NCI-H2029 treated with DMSO at 0.1 percent for 48 hours (cell line): ENCODE data around the gene PCYT1B.
A peak's percentile ranks its signal among the peaks of the same experiment; 100 is the strongest.
"Not testable (repeated sequence)": the region's sequence is repeated elsewhere in the genome, so short reads cannot be mapped to it uniquely, and the experiment has no call there.

Experiments used
- DNase-seq: peaks from one replicate; lab custom pipeline; 2025; lab: John Stamatoyannopoulos, UW

PCYT1B gene

GRCh38 chrX:24647257-24648058, at the start of gene PCYT1B:
PCYT1B (minus strand) TSS chrX:24647347; CDS start chrX:24647105, 242 bp downstream.
- DNase-seq = peak; percentile 8

GRCh38 chrX:24696294-24696693, 49.1 kb upstream of the PCYT1B start:
- DNase-seq = no peak

- no peak for DNase-seq
Measured at GRCh38 chrX:24694825-24695224, 47.7 kb upstream of the PCYT1B start.

GRCh38 chrX:24693453-24694202, 46.5 kb upstream of the PCYT1B start, which contains the start of gene POLA1:
POLA1 (plus strand) TSS chrX:24693918; CDS start chrX:24693962, 44 bp downstream.
- peak; percentile 80 for DNase-seq

- no peak for DNase-seq
Measured at GRCh38 chrX:24692305-24692704, 45.2 kb upstream of the PCYT1B start.

DNA sequence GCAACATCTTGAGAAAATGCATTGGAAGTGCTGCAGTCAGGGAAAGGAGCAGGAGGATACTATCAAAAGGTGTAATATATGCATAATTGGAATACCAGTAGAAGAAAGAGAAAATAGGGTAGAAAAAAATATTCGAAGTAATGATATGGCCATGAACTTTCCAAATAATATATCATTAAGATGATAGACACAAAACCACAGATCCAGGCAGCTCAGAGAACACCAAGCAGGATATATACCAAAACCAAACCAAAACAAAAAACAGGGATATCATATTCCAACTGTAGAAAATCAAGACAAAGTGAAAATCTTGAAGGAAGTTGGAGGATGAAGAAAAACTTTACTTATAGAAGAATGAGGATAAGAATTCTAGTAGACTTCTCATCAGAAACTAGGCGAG, 36.9 kb upstream of the PCYT1B start:
- no peak for DNase-seq

DNA sequence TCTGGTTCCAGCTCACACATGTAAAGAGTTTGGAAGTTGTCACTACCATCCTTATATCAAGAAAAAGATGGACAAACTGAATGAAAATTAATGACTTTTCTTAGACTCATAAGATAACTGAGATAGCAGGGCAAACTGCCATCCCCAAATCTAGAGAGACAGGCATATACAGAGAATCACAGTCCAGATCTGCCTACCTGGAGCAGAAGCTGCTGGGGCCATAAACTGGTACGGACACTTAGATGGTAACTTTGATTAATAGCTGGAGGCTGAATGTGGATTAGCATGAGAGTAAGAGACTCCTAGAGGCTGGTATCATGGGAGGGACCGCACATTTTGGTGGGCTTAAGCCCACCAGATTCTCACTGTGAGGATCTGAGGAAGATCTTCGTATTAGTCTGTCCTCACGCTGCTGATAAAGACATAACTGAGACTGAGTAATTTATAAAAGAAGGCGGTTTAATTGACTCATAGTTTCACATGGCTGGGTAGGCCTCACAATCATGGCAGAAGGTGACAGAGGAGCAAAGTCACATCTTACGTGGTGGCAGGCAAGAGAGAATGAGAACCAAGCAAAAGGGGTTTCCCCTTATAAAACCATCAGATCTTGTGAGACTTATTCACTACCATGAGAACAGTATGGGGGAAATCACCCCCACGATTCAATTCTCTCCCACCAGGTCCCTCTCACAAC, 35.7 kb upstream of the PCYT1B start:
- DNase-seq = no peak

DNA sequence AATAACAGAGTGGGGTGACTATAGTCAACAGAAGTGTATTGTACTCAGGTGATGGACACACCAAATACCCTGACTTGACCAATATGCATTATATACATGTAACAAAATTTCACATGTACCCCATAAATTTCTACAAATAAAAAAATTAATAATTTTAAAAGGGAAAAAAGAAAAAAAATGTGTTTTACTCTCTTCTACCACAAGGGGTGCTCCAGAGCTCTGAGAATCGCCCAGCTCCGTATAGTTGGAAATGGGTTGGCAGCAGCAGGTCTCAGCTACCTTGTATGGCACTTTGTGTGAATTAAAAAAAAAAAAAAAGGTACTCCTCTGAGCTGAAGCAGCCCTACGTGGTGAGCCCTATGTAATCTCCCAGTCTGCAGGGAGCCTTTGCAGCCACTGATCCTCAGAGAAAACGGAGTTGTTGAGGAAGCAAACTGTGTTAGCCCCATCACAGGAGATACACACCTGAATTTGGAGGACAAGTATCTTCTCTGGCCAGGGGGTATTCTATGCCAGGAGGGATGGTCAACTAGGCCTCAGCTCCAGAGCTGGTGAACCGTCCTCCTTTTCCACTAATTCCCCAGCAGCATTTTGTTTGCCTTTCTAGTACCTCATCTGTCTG, 29.4 kb upstream of the PCYT1B start:
- DNase-seq = no peak

- no peak for DNase-seq
Measured at GRCh38 chrX:24673424-24673823, 26.3 kb upstream of the PCYT1B start.

GRCh38 chrX:24672701-24673190, 25.6 kb upstream of the PCYT1B start:
- no peak for DNase-seq

DNA sequence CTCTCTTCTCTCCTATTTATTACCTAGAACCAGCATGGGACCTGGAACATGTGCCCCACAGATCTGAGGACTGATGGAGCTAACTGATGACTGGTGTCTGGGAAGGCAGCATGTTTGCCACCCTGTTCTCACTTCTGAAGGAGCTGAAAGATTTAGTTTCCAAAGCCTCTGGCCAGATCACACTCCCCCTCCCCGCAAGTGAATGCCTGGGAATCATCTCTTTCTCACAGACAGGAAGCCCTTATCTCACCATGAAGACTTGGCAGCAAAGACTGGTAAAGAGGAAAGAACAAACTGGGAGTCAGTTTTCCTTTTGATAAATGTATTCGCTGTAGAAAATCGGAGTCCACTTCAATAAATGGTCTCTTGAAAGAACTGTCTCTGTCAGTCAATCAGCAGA, 21.0 kb upstream of the PCYT1B start:
- DNase-seq = no peak

GRCh38 chrX:24662352-24662751, 15.2 kb upstream of the PCYT1B start:
- DNase-seq = no peak

DNA sequence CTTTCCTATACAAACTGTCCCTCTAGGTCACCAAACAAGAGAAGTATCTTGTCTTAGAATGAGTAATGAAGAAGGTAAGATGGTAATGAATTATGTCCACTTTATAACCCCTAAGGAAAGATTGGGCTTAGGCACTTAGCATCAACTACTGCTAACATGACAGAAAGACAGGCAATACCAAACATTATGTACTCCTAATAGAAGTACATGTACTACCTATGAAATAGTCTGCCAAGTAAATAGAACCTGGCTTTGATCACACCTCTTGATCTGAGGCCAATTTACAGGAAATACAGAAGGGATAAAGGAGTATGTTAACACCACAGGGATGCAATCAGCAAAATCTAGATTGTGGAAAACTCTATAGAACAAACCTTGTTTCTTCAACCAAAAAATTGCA, 14.1 kb upstream of the PCYT1B start:
- DNase-seq = no peak

- DNase-seq = no peak
Measured at GRCh38 chrX:24659646-24660045, 12.5 kb upstream of the PCYT1B start.

- no peak for DNase-seq
Measured at GRCh38 chrX:24659106-24659505, 12.0 kb upstream of the PCYT1B start.

DNA sequence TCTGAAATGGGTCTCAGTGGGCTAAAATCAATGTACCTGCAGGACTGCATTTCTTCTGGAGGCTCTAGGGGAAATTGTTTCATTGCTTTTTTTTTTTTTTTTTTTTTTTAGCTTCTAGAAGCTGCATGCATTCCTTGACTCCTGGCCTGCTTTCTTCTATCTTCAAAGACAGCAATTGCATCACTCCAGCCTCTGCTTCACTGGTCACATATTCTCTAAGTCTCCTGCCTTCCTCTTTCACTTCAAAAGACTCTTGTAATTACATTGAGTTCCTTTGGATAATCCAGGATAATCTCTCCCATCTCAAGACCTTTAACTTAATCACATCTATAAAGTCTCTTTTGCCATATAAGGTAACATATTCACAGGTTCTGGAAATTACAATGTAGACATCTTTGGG, 11.3 kb upstream of the PCYT1B start:
- DNase-seq = no peak

DNA sequence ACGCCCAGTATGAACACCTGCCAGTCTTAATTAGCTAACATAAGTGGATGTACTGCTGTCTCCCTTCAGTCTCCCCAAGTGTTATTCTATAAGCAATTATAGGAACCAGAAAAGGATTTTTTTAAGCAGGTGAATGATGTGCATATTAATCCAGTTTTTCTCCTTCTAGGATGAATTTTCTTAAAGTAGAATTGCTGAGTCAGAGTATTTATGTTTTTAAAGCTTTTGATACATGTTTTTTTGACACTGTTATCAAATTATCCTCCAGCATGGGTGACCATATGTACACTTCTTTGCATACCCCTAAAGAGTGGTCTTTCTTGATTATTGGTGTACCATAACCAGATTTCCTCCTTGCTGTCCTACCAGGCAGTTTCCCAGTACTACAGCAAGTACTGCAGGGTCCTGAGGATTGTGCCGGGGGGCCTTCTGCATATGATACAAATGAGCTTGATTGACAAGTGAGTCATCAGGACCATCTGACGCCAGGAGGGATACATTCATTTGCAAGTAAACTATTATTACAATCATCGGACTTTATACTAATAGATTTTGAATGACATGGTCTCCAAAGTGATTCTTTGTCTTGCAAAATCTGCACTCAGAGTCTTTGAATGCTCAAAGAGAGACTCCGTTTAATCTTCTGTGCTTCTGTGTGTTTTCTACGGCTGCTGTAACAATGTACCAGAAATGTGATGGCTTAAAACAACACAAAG, 10.7 kb upstream of the PCYT1B start:
- DNase-seq = no peak

- not testable (repeated sequence) for DNase-seq
Measured at GRCh38 chrX:24655679-24656078, 8.5 kb upstream of the PCYT1B start.

GRCh38 chrX:24651783-24652182, 4.6 kb upstream of the PCYT1B start:
- DNase-seq = no peak

DNA sequence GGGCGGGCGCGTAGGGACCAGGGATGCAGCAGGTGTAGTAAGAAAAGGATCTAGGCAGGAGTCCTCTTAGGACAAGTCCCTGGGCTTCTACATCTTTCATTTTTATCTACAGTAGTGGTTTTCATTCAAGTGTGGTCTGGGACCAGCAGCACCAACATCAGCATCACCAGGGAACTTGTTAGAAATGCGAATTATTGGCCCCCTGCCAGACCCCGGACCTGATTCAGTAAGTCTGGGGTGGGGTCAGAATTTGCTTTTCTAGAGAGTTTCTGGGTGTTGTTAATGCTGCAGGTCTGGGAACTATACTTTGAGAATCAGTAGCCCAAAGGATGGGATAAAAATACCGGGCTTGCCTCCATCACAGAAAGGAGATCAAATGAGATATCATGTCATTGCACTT, 1.3 kb upstream of the PCYT1B start:
- no peak for DNase-seq

GRCh38 chrX:24646745-24647182, 383 bp downstream of the PCYT1B start:
- no peak for DNase-seq
